Measurements from ENCODE around the gene BOLA1.

The BOLA1 gene, protein sequence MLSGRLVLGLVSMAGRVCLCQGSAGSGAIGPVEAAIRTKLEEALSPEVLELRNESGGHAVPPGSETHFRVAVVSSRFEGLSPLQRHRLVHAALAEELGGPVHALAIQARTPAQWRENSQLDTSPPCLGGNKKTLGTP

DNA sequence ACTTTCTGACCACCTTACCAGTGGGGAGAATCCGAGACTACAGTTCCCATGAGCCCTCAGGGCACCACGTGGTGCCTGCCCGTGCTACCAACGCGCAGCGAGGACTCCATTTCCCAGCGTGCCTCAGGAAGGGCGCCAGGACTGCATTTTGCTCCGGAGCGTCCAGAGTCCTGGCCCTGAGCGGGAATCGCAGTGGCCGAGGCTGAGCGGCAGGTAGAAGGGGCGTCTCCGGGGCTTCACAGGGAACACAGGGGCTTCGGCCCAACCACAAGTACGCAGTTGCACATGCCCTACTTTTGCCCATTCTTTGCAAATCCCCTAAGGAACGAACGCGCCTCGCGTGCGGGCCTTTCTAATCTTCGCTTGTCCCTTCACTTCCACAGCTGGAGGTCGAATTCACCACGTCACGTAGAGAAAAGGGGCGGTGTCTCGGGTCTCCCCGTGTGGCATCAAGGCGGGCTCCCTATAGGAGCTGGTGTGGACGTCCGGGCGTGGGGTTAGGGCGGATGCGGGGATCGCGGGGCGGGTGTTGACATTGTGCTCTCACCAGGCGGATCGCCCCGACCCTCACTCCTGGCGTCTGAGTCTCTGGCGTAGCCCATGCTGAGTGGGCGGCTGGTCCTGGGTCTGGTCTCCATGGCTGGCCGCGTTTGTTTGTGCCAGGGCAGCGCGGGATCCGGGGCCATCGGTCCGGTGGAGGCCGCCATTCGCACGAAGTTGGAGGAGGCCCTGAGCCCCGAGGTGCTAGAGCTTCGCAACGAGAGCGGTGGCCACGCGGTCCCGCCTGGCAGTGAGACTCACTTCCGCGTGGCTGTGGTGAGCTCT, at the start of gene BOLA1:
BOLA1 (plus strand) TSS at position 109 of the 825 bp plus-strand sequence; CDS start at position 601, 492 bp downstream.
- POLR2A ChIA-PET: interaction anchor here (0.5 to 1.3 kb wide), 2 partner anchors 12 to 40 kb away, joined by 3 to 10 read pairs; a partner anchor contains a TSS
- peaks cover 0 to 19% of the 10 kb centered on the region in 2 experiments; a peak in 2 of 3 replicates for H3K36me3 ChIP-seq (ENCODE audit: control insufficient read depth in 2 of 2, insufficient read depth in 1 of 2, low read length in 2 of 2)
- H3K4me1 ChIP-seq (ENCODE audit: control insufficient read depth, insufficient read depth, low read length): no peaks in the 10 kb centered on the region
- CTCF ChIA-PET: interaction anchor here (0.6 kb wide), 1 partner anchor 1117 kb away, joined by 4 read pairs; no protein-coding TSS in a partner anchor
- H3K27ac ChIP-seq (ENCODE audit: extremely low read depth, low read depth, low read length): peak within 1 kb of the TSS; percentile 44; the same call in 1 of the 2 replicates
- no peaks in the 10 kb centered on the region for H3K9me3 ChIP-seq (ENCODE audit: control insufficient read depth, insufficient read depth, low read depth, low read length)
- peak within 1 kb of the TSS; percentile 49 for H3K4me3 ChIP-seq (ENCODE audit: low read depth, low read length)
- TF ChIP-seq, protein P1, sequence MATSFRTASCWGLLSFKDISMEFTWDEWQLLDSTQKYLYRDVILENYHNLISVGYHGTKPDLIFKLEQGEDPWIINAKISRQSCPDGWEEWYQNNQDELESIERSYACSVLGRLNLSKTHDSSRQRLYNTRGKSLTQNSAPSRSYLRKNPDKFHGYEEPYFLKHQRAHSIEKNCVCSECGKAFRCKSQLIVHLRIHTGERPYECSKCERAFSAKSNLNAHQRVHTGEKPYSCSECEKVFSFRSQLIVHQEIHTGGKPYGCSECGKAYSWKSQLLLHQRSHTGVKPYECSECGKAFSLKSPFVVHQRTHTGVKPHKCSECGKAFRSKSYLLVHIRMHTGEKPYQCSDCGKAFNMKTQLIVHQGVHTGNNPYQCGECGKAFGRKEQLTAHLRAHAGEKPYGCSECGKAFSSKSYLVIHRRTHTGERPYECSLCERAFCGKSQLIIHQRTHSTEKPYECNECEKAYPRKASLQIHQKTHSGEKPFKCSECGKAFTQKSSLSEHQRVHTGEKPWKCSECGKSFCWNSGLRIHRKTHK (tag by site-specific recombination; IDR thresholded peaks at IDR 0.05): no peak
- TF ChIP-seq, protein P2, sequence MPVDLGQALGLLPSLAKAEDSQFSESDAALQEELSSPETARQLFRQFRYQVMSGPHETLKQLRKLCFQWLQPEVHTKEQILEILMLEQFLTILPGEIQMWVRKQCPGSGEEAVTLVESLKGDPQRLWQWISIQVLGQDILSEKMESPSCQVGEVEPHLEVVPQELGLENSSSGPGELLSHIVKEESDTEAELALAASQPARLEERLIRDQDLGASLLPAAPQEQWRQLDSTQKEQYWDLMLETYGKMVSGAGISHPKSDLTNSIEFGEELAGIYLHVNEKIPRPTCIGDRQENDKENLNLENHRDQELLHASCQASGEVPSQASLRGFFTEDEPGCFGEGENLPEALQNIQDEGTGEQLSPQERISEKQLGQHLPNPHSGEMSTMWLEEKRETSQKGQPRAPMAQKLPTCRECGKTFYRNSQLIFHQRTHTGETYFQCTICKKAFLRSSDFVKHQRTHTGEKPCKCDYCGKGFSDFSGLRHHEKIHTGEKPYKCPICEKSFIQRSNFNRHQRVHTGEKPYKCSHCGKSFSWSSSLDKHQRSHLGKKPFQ (tag by site-specific recombination; IDR thresholded peaks at IDR 0.05): no peak
- TF ChIP-seq ZBTB7A (tag by site-specific recombination; IDR thresholded peaks at IDR 0.05; ENCODE audit: low read depth): no peak
- no peak for TF ChIP-seq ZNF16 (tag by site-specific recombination; IDR thresholded peaks at IDR 0.05; ENCODE audit: low read depth)
- no peak for TF ChIP-seq ZNF146 (tag by site-specific recombination; IDR thresholded peaks at IDR 0.05)
- TF ChIP-seq ZNF768 (tag by site-specific recombination; IDR thresholded peaks at IDR 0.05): no peak
- no peak for TF ChIP-seq ZNF174 (tag by site-specific recombination; IDR thresholded peaks at IDR 0.05)
- no peak for TF ChIP-seq ZNF155 (tag by site-specific recombination; IDR thresholded peaks at IDR 0.05)
- TF ChIP-seq SCRT2 (tag by site-specific recombination; IDR thresholded peaks at IDR 0.05): peak; percentile 38; the same call in 1 of the 2 replicates
- TF ChIP-seq, protein P3, sequence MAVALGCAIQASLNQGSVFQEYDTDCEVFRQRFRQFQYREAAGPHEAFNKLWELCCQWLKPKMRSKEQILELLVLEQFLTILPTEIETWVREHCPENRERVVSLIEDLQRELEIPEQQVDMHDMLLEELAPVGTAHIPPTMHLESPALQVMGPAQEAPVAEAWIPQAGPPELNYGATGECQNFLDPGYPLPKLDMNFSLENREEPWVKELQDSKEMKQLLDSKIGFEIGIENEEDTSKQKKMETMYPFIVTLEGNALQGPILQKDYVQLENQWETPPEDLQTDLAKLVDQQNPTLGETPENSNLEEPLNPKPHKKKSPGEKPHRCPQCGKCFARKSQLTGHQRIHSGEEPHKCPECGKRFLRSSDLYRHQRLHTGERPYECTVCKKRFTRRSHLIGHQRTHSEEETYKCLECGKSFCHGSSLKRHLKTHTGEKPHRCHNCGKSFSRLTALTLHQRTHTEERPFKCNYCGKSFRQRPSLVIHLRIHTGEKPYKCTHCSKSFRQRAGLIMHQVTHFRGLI (tag by site-specific recombination; IDR thresholded peaks at IDR 0.05): no peak
- TF ChIP-seq ZNF610 (tag by site-specific recombination; IDR thresholded peaks at IDR 0.05; ENCODE audit: borderline replicate concordance): peak; percentile 95
- no peak for TF ChIP-seq MEIS1 (CRISPR knock-in tag; IDR thresholded peaks at IDR 0.05; ENCODE audit: borderline replicate concordance)
- TF ChIP-seq, protein P4, sequence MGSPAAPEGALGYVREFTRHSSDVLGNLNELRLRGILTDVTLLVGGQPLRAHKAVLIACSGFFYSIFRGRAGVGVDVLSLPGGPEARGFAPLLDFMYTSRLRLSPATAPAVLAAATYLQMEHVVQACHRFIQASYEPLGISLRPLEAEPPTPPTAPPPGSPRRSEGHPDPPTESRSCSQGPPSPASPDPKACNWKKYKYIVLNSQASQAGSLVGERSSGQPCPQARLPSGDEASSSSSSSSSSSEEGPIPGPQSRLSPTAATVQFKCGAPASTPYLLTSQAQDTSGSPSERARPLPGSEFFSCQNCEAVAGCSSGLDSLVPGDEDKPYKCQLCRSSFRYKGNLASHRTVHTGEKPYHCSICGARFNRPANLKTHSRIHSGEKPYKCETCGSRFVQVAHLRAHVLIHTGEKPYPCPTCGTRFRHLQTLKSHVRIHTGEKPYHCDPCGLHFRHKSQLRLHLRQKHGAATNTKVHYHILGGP (tag by site-specific recombination; IDR thresholded peaks at IDR 0.05): no peak
- TF ChIP-seq ZBTB20 (tag by site-specific recombination; IDR thresholded peaks at IDR 0.05): peak; percentile 99
- TF ChIP-seq ZNF555 (tag by site-specific recombination; conservative IDR thresholded peaks at IDR 0.05): no peak
- no peak for TF ChIP-seq ZSCAN23 (tag by site-specific recombination; IDR thresholded peaks at IDR 0.05)
- no peak for TF ChIP-seq ZNF785 (tag by site-specific recombination; IDR thresholded peaks at IDR 0.05)
- TF ChIP-seq ZNF514 (tag by site-specific recombination; IDR thresholded peaks at IDR 0.05): no peak
- TF ChIP-seq, protein P5, sequence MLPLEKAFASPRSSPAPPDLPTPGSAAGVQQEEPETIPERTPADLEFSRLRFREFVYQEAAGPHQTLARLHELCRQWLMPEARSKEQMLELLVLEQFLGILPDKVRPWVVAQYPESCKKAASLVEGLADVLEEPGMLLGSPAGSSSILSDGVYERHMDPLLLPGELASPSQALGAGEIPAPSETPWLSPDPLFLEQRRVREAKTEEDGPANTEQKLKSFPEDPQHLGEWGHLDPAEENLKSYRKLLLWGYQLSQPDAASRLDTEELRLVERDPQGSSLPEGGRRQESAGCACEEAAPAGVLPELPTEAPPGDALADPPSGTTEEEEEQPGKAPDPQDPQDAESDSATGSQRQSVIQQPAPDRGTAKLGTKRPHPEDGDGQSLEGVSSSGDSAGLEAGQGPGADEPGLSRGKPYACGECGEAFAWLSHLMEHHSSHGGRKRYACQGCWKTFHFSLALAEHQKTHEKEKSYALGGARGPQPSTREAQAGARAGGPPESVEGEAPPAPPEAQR (tag by site-specific recombination; IDR thresholded peaks at IDR 0.05): no peak
- TF ChIP-seq, protein P6, sequence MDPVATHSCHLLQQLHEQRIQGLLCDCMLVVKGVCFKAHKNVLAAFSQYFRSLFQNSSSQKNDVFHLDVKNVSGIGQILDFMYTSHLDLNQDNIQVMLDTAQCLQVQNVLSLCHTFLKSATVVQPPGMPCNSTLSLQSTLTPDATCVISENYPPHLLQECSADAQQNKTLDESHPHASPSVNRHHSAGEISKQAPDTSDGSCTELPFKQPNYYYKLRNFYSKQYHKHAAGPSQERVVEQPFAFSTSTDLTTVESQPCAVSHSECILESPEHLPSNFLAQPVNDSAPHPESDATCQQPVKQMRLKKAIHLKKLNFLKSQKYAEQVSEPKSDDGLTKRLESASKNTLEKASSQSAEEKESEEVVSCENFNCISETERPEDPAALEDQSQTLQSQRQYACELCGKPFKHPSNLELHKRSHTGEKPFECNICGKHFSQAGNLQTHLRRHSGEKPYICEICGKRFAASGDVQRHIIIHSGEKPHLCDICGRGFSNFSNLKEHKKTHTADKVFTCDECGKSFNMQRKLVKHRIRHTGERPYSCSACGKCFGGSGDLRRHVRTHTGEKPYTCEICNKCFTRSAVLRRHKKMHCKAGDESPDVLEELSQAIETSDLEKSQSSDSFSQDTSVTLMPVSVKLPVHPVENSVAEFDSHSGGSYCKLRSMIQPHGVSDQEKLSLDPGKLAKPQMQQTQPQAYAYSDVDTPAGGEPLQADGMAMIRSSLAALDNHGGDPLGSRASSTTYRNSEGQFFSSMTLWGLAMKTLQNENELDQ (tag by site-specific recombination; IDR thresholded peaks at IDR 0.05; ENCODE audit: low read depth): no peak
- TF ChIP-seq, protein P7, sequence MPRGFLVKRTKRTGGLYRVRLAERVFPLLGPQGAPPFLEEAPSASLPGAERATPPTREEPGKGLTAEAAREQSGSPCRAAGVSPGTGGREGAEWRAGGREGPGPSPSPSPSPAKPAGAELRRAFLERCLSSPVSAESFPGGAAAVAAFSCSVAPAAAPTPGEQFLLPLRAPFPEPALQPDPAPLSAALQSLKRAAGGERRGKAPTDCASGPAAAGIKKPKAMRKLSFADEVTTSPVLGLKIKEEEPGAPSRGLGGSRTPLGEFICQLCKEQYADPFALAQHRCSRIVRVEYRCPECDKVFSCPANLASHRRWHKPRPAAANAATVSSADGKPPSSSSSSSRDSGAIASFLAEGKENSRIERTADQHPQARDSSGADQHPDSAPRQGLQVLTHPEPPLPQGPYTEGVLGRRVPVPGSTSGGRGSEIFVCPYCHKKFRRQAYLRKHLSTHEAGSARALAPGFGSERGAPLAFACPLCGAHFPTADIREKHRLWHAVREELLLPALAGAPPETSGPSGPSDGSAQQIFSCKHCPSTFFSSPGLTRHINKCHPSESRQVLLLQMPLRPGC (tag by site-specific recombination; IDR thresholded peaks at IDR 0.05): no peak
- TF ChIP-seq, protein P8, sequence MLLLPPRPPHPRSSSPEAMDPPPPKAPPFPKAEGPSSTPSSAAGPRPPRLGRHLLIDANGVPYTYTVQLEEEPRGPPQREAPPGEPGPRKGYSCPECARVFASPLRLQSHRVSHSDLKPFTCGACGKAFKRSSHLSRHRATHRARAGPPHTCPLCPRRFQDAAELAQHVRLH (tag by site-specific recombination; IDR thresholded peaks at IDR 0.05): peak; percentile 74
- no peak for TF ChIP-seq ZNF311 (tag by site-specific recombination; IDR thresholded peaks at IDR 0.05; ENCODE audit: borderline replicate concordance)
- TF ChIP-seq ZBTB17 (tag by site-specific recombination; IDR thresholded peaks at IDR 0.05): peak; percentile 99

Measured in HEK293 (cell line).